IMR-90 (cell line): ENCODE results near the gene PGRMC1. TPM values are rescaled to one million over a fixed set of nuclear protein-coding genes. Genes with fewer than 3 reads are reported as not detected.
A peak's percentile ranks its signal among the peaks of the same experiment; 100 is the strongest.

Experiments
- ATAC-seq: fragments of 200-7000 bp; cut with Tn5 transposase; 2 replicates; pipeline ENCODE4 v1.9.1; 2020; ENCODE audit warnings: low read depth, mild to moderate bottlenecking, moderate library complexity
- BruUV-seq: library from RNA; stranded (reverse); fragments of 400-500 nt; replicated peaks from 2 replicates; lab custom pipeline; 2021; lab: Mats Ljungman, UMichigan
- CTCF ChIA-PET: fragments of 300-600 bp; formaldehyde crosslinking; extraction: SDS; loops from one replicate; lab custom pipeline; 2021; ENCODE audit warnings: antibody characterized with exemption; lab: Yijun Ruan, JAX
- POLR2A ChIA-PET: fragments of 300-600 bp; sonication (Branson Sonifier 250); formaldehyde crosslinking; loops from one replicate; lab custom pipeline; 2022; ENCODE audit warnings: antibody characterized with exemption; ENCODE audit not compliant: unreplicated experiment; lab: Charles Lee
- DNase-seq: peaks from one replicate; pipeline ENCODE4 v3.0.0; 2013
- H2AFZ ChIP-seq: replicated peaks from 2 replicates; pipeline ENCODE3; 2013; ENCODE audit warnings: low read length, mild to moderate bottlenecking; ENCODE audit not compliant: poor library complexity
- H2AK5ac ChIP-seq: 2 replicates; pipeline ENCODE4 v1.6.1; 2013; ENCODE audit warnings: low read depth, low read length, inconsistent platforms
- H2AK9ac ChIP-seq: replicated peaks from 2 replicates; pipeline ENCODE3; 2013; ENCODE audit warnings: mild to moderate bottlenecking, low read depth, low read length, moderate library complexity; ENCODE audit not compliant: poor library complexity
- H2BK120ac ChIP-seq: 2 replicates; pipeline ENCODE4 v1.6.1; 2013; ENCODE audit warnings: low read depth, low read length, inconsistent platforms
- H2BK15ac ChIP-seq: 3 replicates; pipeline ENCODE4 v1.6.1; 2013; ENCODE audit warnings: low read depth, low read length, inconsistent platforms
- H2BK20ac ChIP-seq: 2 replicates; pipeline ENCODE4 v1.6.1; 2013; ENCODE audit warnings: low read depth, mild to moderate bottlenecking, inconsistent platforms, low read length, moderate library complexity
- H2BK5ac ChIP-seq: 2 replicates; pipeline ENCODE4 v1.6.1; 2013; ENCODE audit warnings: mild to moderate bottlenecking, low read depth, low read length, inconsistent platforms; ENCODE audit not compliant: poor library complexity, severe bottlenecking
- H3K14ac ChIP-seq: replicated peaks from 2 replicates; pipeline ENCODE4 v1.6.1; 2013; ENCODE audit warnings: low read depth, low read length, inconsistent platforms
- H3K18ac ChIP-seq: 2 replicates; pipeline ENCODE4 v1.6.1; 2013; ENCODE audit warnings: low read depth, low read length, control low read depth
- H3K23ac ChIP-seq: 2 replicates; pipeline ENCODE4 v1.6.1; 2013; ENCODE audit warnings: low read depth, low read length, inconsistent platforms
- H3K27ac ChIP-seq: 2 replicates; pipeline ENCODE4 v1.5.1; 2013; ENCODE audit warnings: mild to moderate bottlenecking, control low read depth, low read length; ENCODE audit not compliant: insufficient read depth
- H3K27me3 ChIP-seq: 2 replicates; pipeline ENCODE4 v1.6.1; 2013; ENCODE audit warnings: low read length; ENCODE audit not compliant: control insufficient read depth, insufficient read depth
- H3K36me3 ChIP-seq: 2 replicates; pipeline ENCODE4 v1.6.1; 2013; ENCODE audit warnings: low read length, mixed read lengths; ENCODE audit not compliant: control insufficient read depth, insufficient read depth
- H3K4ac ChIP-seq: 2 replicates; pipeline ENCODE4 v1.6.1; 2013; ENCODE audit warnings: low read depth, low read length, inconsistent platforms
- H3K4me1 ChIP-seq: 2 replicates; pipeline ENCODE4 v1.6.1; 2013; ENCODE audit warnings: low read length, mixed read lengths; ENCODE audit not compliant: control insufficient read depth, insufficient read depth
- H3K4me2 ChIP-seq: 2 replicates; pipeline ENCODE4 v1.6.1; 2013; ENCODE audit warnings: low read depth, mild to moderate bottlenecking, control low read depth, low read length, moderate library complexity
- H3K4me3 ChIP-seq: 2 replicates; pipeline ENCODE4 v1.5.1; 2013; ENCODE audit warnings: low read depth, mild to moderate bottlenecking, control low read depth, low read length, moderate library complexity; ENCODE audit not compliant: insufficient read depth
- H3K56ac ChIP-seq: 2 replicates; pipeline ENCODE4 v1.6.1; 2013; ENCODE audit warnings: low read length, inconsistent platforms; ENCODE audit not compliant: insufficient read depth; ENCODE audit errors: extremely low read depth
- H3K79me1 ChIP-seq, 2 experiments: 2 replicates each; pipeline ENCODE4 v1.6.1; 2013; ENCODE audit warnings: low read length in 2 of 2, inconsistent platforms in 1 of 2, low read depth in 1 of 2
- H3K9ac ChIP-seq: 2 replicates; pipeline ENCODE4 v1.6.1; 2013; ENCODE audit warnings: low read depth, low read length, control low read depth
- H3K9me1 ChIP-seq: 2 replicates; pipeline ENCODE4 v1.6.1; 2013; ENCODE audit warnings: low read length, inconsistent platforms; ENCODE audit not compliant: insufficient read depth
- H3K9me3 ChIP-seq: 2 replicates; pipeline ENCODE4 v1.6.1; 2013; ENCODE audit warnings: low read length; ENCODE audit not compliant: control insufficient read depth, insufficient read depth
- H4K20me1 ChIP-seq: 2 replicates; pipeline ENCODE4 v1.6.1; 2013; ENCODE audit warnings: low read length, inconsistent platforms; ENCODE audit not compliant: insufficient read depth
- H4K5ac ChIP-seq: 2 replicates; pipeline ENCODE4 v1.6.1; 2013; ENCODE audit warnings: mild to moderate bottlenecking, low read depth, low read length, control low read depth
- H4K8ac ChIP-seq, 2 experiments: 2 replicates each; pipeline ENCODE4 v1.6.1; 2013; ENCODE audit warnings: low read depth in 2 of 2, low read length in 2 of 2, control low read depth in 1 of 2, inconsistent platforms in 1 of 2
- H4K91ac ChIP-seq: 2 replicates; pipeline ENCODE4 v1.6.1; 2013; ENCODE audit warnings: low read depth, low read length, inconsistent platforms; ENCODE audit not compliant: insufficient read depth
- MXI1 ChIP-seq: IDR thresholded peaks from 2 replicates; pipeline ENCODE4 v1.6.1; 2012; ENCODE audit warnings: low read depth, mild to moderate bottlenecking, low read length, moderate library complexity, borderline replicate concordance
- RAD21 ChIP-seq: IDR thresholded peaks from 2 replicates; pipeline ENCODE4 v1.6.1; 2012; ENCODE audit warnings: low read length, improper control_type of control experiment
- WGBS, 2 experiments: methylation state at CpG; one replicate each; pipeline versions ENCODE4 v1.1.5 to v1.1.7; 2013; ENCODE audit warnings: missing lambda C conversion rate in 2 of 2; ENCODE audit not compliant: insufficient read length in 1 of 2; ENCODE audit errors: extremely low coverage in 2 of 2; 5-methylcytosine and 5-hydroxymethylcytosine counted together
- dilution Hi-C: fragments of 300-500 bp; cut with HindIII; formaldehyde crosslinking; loops from one replicate; pipeline ENCODE4 v1.14.3; 2018; ENCODE audit warnings: low sequenced_read_pairs; ENCODE audit not compliant: unreplicated experiment
- in situ Hi-C: fragments of 300-500 bp; cut with MboI; formaldehyde crosslinking; loops from 3 replicates; pipeline ENCODE4 v1.14.3; 2019; ENCODE audit warnings: low sequenced_read_pairs, inconsistent platforms, mixed read lengths
- intact Hi-C: fragments of 100-400 bp; cut with micrococcal nuclease; formaldehyde crosslinking; loops from 2 replicates; pipeline ENCODE4 v1.10.0; 2022
- polyA plus RNA-seq, 3 experiments: library from polyadenylated mRNA; depleted of rRNA; stranded (reverse); fragments of >200 nt; gene quantifications; 2 replicates each; pipeline ENCODE4 v1.2.3, GENCODE V29; 2012; ENCODE audit warnings: low replicate concordance in 1 of 3
- total RNA-seq: library from RNA; depleted of rRNA; stranded (reverse); fragments of >200 nt; gene quantifications from 2 replicates; pipeline ENCODE4 v1.2.3, GENCODE V29; 2012

Gene PGRMC1
- total and polyA plus RNA-seq, 2 of the 4 experiments (the other 2 are of a cell fraction) = 58.5 to 75.3 TPM

DNA sequence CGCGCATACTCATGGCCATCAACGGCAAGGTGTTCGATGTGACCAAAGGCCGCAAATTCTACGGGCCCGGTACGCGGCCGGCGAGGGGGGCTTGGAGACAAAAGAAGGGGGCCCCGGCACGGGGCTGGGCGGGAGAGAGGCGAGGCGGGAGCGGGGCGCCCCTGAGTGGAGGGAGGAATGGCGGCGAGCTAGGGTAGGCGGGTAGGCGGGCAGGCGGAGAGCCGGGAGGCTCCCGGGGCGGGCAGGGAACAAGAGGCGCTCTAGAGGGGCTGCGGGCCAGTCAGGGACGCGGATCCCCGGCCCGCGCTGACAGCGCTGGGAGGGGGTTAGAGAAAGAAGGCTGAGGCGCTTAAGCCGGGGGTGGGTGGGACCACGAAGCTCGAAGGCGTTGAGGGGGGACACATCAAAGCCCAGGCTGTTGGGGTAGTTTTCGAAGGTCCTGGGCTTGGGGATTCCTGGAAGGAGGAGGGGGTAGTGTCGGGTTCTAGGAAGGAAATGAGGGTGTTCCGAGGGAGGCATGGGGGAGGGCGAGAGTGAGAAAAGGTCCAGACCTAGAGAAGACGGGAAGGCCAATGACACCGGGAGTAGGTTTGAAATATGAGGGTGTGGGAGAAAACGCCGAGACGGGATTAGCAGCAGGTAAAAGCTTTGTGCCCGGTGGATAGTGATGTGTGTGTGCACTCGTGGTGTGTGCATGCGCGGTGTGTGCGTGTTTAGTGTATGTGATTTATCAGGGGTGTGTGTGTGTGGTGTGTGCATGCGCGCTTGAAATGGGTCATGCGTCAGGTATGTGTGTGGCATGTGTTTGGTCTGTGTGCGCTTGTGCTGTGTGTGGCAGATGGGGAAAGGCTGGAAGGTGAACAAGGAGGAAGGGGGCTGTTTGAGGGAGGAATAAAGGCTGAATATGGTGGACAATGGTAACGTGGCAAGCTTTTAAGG, 807 bp downstream of the PGRMC1 start:
- ATAC-seq = peak; percentile 51
- peak overlapping the region; percentile 80 for H3K4me2 ChIP-seq
- TF ChIP-seq RAD21 (no peak), MXI1 (0 out of 2 replicates have a peak, but pooled peaks have one; percentile 53)
- H3K4me3 ChIP-seq = peak overlapping the region; percentile 88
- peak overlapping the region; percentile 69 for H2BK5ac ChIP-seq
- H2AFZ ChIP-seq = peak overlapping the region; percentile 81
- in situ Hi-C loops = no loop called here
- peak overlapping the region; percentile 42; the same call in 1 of the 2 replicates for H3K18ac ChIP-seq
- POLR2A ChIA-PET = no interaction called here
- H2BK20ac ChIP-seq = no peak overlapping the region
- CTCF ChIA-PET = interaction anchor here (1.5 kb wide), 1 partner anchor 118 kb away, joined by 4 read pairs; no protein-coding TSS in a partner anchor
- H2BK120ac ChIP-seq = no peak overlapping the region
- BruUV-seq = no TSS peak
- intact Hi-C loops = no loop called here
- peak overlapping the region; percentile 57 for H3K14ac ChIP-seq
- peak overlapping the region; percentile 58 for H3K9ac ChIP-seq
- H3K4me1 ChIP-seq = peaks cover 4% of the 10 kb centered on the region
- dilution Hi-C loops = no loop called here
- H3K79me1 ChIP-seq = peaks cover 0 to 20% of the 10 kb centered on the region in 2 experiments; a peak in 1 of 4 replicates
- peaks cover 2% of the 10 kb centered on the region for H3K27me3 ChIP-seq
- H3K56ac ChIP-seq = peak overlapping the region; percentile 8; the same call in 1 of the 2 replicates
- no peaks in the 10 kb centered on the region; the same call in 1 of the 2 replicates for H3K36me3 ChIP-seq
- H3K9me1 ChIP-seq = 0 out of 2 replicates have a peak, but pooled peaks cover 3% of the 10 kb centered on the region
- no peak overlapping the region for H2BK15ac ChIP-seq
- H3K4ac ChIP-seq = peak overlapping the region; percentile 69; the same call in 1 of the 2 replicates
- H4K20me1 ChIP-seq = no peaks in the 10 kb centered on the region
- DNase-seq = peak; percentile 74
- peak overlapping the region; percentile 48; the same call in 1 of the 2 replicates for H3K23ac ChIP-seq
- H4K91ac ChIP-seq = no peak overlapping the region; the same call in 1 of the 2 replicates
- peak overlapping the region; percentile 35 for H2AK5ac ChIP-seq
- H3K27ac ChIP-seq = peak overlapping the region; percentile 71
- no peak overlapping the region; the same call in 1 of the 2 replicates for H4K5ac ChIP-seq
- H2AK9ac ChIP-seq = peak overlapping the region; percentile 58
- no peaks in the 10 kb centered on the region for H3K9me3 ChIP-seq
- H4K8ac ChIP-seq = 0 out of 4 replicates have a peak overlapping the region, but pooled peaks of 1 of the 2 experiments have one; percentile 8
- WGBS, 2 experiments = 28% methylated on average over 21 of the region's 58 CpGs; no CpG with 5 or more reads in 1 of the 2 experiments
